ENCODE measurements around the gene ANXA5.

GRCh38 chr4:121738780-121739535 lies 42.2 kb upstream of the ANXA5 start:
- no peak for TF ChIP-seq ZNF830 (CRISPR knock-in tag; IDR thresholded peaks at IDR 0.05)
- no peak for TF ChIP-seq ZNF445 (CRISPR knock-in tag; IDR thresholded peaks at IDR 0.05; ENCODE audit: low read depth)
- no peak for TF ChIP-seq NR2C2 (CRISPR knock-in tag; IDR thresholded peaks at IDR 0.05)
- no peak for TF ChIP-seq NR2C2 (tag; IDR thresholded peaks at IDR 0.05)
- no peak for TF ChIP-seq NFE2L1 (tag; IDR thresholded peaks at IDR 0.05; ENCODE audit: borderline replicate concordance, low read depth)
- no peak for TF ChIP-seq SAFB2 (IDR thresholded peaks at IDR 0.05; ENCODE audit: borderline replicate concordance, low read depth, low read length, severe bottlenecking)
- no peak for TF ChIP-seq RFX5 (IDR thresholded peaks at IDR 0.05; ENCODE audit: low read depth, low read length)
- no peak for TF ChIP-seq ZFP36 (IDR thresholded peaks at IDR 0.05; ENCODE audit: low read depth, low read length, partially characterized antibody)
- no peak for TF ChIP-seq ETV5 (CRISPR knock-in tag; IDR thresholded peaks at IDR 0.05; ENCODE audit: low read depth)
- TF ChIP-seq YY1 (IDR thresholded peaks at IDR 0.05; ENCODE audit: borderline replicate concordance in 1 of 3, control insufficient read depth in 1 of 3, extremely low read depth in 1 of 3, insufficient read depth in 3 of 3, insufficient read length in 1 of 3, insufficient replicate concordance in 2 of 3, low read depth in 1 of 3, low read length in 2 of 3): no peak
- TF ChIP-seq CCAR2 (IDR thresholded peaks at IDR 0.05; ENCODE audit: low read depth, low read length): no peak
- TF ChIP-seq, protein P1, sequence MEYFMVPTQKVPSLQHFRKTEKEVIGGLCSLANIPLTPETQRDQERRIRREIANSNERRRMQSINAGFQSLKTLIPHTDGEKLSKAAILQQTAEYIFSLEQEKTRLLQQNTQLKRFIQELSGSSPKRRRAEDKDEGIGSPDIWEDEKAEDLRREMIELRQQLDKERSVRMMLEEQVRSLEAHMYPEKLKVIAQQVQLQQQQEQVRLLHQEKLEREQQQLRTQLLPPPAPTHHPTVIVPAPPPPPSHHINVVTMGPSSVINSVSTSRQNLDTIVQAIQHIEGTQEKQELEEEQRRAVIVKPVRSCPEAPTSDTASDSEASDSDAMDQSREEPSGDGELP (CRISPR knock-in tag; IDR thresholded peaks at IDR 0.05; ENCODE audit: borderline replicate concordance): no peak
- TF ChIP-seq, protein P2, sequence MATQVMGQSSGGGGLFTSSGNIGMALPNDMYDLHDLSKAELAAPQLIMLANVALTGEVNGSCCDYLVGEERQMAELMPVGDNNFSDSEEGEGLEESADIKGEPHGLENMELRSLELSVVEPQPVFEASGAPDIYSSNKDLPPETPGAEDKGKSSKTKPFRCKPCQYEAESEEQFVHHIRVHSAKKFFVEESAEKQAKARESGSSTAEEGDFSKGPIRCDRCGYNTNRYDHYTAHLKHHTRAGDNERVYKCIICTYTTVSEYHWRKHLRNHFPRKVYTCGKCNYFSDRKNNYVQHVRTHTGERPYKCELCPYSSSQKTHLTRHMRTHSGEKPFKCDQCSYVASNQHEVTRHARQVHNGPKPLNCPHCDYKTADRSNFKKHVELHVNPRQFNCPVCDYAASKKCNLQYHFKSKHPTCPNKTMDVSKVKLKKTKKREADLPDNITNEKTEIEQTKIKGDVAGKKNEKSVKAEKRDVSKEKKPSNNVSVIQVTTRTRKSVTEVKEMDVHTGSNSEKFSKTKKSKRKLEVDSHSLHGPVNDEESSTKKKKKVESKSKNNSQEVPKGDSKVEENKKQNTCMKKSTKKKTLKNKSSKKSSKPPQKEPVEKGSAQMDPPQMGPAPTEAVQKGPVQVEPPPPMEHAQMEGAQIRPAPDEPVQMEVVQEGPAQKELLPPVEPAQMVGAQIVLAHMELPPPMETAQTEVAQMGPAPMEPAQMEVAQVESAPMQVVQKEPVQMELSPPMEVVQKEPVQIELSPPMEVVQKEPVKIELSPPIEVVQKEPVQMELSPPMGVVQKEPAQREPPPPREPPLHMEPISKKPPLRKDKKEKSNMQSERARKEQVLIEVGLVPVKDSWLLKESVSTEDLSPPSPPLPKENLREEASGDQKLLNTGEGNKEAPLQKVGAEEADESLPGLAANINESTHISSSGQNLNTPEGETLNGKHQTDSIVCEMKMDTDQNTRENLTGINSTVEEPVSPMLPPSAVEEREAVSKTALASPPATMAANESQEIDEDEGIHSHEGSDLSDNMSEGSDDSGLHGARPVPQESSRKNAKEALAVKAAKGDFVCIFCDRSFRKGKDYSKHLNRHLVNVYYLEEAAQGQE (IDR thresholded peaks at IDR 0.05; ENCODE audit: borderline replicate concordance): no peak
- TF ChIP-seq, protein P2 (CRISPR knock-in tag; IDR thresholded peaks at IDR 0.05; ENCODE audit: low read depth): no peak
- TF ChIP-seq NR1H2 (CRISPR knock-in tag; IDR thresholded peaks at IDR 0.05): no peak
- no peak for TF ChIP-seq SREBF2 (CRISPR knock-in tag; IDR thresholded peaks at IDR 0.05)
